ENCODE measurements around the gene PTCHD1.

PTCHD1 gene

GRCh38 chrX:23356189-23356588, 21.5 kb downstream of the PTCHD1 start:
- DNase-seq (ENCODE audit: low read depth), result no peak

DNA sequence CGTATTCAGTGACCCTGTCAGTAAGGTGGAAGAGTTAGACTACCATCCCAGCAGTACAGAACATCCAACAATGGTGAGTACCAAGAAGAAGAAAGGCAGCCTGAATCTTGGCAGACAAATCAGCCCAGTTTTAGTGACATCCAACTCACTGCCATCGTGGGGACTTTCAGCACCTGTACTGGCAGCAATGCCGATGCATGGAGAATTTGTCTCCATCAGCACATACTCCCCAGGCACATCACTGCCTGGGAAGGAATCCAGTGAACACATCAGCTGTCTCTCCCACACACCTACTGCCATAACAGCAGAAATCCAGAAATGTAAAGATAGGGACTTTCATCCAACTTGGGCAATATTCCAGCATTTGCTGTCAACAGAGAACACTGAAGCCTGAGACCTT, 29.8 kb downstream of the PTCHD1 start:
- DNase-seq (ENCODE audit: low read depth), result no peak

DNA sequence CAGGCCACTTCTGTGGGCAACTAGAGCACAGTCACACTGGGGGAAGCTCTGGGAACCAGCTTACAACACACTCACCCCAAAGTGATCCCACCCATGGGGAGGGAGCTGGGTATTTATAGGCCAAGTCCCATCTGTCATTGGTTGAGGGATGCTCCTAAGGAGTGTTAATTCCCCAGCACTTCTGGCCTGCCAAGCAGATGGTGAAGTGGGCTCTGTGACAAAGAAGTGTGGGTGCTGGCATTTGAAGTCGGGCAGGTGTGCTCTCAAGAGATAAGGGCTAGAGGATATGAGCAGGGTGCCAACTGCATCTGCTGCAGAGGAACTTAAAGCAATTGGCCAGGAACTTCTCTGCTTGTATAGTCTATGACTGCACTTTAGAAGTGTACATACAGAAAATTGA, 30.9 kb downstream of the PTCHD1 start:
- DNase-seq (ENCODE audit: low read depth), result no peak

DNA sequence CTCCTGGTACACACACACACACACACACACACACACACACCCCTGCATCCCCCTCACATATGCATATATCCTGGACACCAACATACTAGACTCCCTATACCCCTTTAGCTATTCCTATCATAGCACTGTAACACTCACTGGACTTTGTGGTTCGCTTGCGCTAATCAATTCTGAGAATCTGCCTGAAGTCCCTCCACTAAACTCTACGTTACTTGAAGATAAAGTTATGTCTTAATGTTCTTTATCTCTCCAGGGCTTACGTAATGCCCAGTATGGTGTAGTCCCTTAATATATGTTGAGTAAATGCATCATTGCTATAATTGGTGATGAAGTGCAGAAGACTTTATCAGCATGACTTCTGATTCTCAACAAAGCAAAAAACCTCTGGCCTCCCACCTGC, 32.3 kb downstream of the PTCHD1 start:
- DNase-seq (ENCODE audit: low read depth), result no peak

- DNase-seq (ENCODE audit: low read depth), result no peak
Observed at GRCh38 chrX:23369027-23369426, 34.4 kb downstream of the PTCHD1 start.

- no peak for DNase-seq (ENCODE audit: low read depth)
Observed at GRCh38 chrX:23372220-23372902, 37.7 kb downstream of the PTCHD1 start.

DNA sequence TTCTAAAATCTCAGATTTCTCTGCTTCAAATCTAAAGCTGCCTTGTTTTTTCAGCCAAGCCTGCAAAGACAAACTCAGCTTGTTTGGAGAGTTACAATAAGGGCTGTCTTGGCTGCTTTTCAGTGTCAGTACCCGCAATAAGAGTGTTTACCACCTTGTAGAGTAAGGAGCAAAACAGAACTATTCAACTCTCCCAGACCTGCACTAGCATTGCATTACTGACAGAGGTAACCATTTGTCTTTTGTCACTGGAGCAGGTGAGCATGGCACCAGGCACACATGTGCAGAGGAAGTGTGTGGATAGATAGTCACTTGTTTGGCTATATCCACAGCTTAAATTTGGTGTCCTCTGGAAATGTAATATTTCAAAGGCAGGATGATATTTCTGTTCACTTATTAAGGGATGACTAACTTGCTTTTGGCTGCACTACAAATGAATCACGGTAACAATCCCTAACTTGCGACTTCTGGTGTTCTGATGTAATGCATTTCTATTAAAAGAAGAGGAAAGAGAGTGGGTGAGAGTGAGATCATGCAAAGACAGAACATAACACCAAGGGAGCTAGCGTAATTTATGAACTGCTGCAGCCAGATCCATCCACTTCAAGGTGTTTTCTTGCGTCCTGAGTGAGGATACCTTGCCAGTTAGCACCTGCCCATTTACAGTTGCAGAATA, 38.6 kb downstream of the PTCHD1 start:
- no peak for DNase-seq (ENCODE audit: low read depth)

- DNase-seq (ENCODE audit: low read depth), result no peak
Observed at GRCh38 chrX:23374291-23374690, 39.6 kb downstream of the PTCHD1 start.

GRCh38 chrX:23376581-23376980, 41.9 kb downstream of the PTCHD1 start:
- DNase-seq (ENCODE audit: low read depth), result no peak

DNA sequence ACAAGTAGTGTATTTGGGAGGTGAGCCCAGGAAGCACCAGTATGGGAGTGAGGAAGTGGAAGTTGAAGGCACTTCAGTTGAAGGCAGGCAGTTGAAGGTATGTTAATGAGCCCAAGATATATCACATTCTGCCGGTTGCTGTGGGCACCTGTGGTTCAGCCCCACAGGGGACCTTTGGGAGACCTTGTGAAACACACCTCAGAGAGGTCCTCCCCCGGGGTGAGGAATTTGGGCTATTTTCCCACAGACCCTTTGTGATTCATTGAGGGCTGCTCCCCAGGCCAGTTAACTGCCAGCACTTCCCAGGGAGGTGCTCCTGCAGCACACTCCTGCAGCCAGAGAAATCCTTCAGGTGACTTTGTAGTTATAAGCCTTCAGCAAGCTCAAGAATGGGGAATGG, 45.9 kb downstream of the PTCHD1 start:
- DNase-seq (ENCODE audit: low read depth), result no peak

- no peak for DNase-seq (ENCODE audit: low read depth)
Observed at GRCh38 chrX:23381099-23382087, 46.7 kb downstream of the PTCHD1 start.

GRCh38 chrX:23382572-23382971, 47.9 kb downstream of the PTCHD1 start:
- no peak for DNase-seq (ENCODE audit: low read depth)

DNA sequence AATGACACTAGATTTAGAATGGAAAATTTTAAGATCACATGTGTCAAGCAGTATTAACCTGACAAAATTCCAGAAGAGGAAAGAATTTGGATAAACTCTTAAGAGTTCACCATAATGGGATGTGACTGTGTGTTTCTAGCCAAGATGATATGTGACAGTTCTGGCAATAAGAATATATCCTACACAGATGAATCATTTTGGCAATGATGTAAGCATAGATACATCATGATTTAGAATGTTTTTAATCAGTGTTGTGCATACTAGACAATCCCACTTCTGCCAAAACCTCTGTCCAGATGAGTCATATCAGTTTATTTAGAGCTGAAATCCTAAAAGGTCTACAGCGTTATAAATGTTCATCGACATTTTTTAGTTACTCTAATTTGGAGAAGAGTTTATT, 48.8 kb downstream of the PTCHD1 start:
- no peak for DNase-seq (ENCODE audit: low read depth)

GRCh38 chrX:23385242-23385641, 50.6 kb downstream of the PTCHD1 start:
- no peak for DNase-seq (ENCODE audit: low read depth)

GRCh38 chrX:23386260-23386659, 51.6 kb downstream of the PTCHD1 start:
- DNase-seq (ENCODE audit: low read depth), result no peak

DNA sequence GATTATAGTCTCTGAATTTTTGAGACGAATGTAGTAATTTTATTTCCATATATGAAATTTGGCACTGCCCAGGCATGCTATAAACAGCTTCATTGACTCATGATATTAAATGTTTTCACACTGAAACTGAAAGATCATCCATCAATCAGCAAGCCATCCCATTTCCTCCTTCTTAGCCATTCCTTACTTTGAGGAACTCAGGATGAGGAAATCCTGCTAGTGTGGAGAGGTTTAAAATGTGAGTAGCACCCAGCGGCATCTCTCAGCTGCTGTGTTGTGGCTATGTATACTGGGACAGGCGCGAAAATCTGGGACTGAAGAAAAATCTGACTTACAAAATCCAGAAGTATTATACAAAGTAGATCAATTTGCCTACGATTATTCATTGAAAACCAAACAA, 52.1 kb downstream of the PTCHD1 start:
- no peak for DNase-seq (ENCODE audit: low read depth)

DNA sequence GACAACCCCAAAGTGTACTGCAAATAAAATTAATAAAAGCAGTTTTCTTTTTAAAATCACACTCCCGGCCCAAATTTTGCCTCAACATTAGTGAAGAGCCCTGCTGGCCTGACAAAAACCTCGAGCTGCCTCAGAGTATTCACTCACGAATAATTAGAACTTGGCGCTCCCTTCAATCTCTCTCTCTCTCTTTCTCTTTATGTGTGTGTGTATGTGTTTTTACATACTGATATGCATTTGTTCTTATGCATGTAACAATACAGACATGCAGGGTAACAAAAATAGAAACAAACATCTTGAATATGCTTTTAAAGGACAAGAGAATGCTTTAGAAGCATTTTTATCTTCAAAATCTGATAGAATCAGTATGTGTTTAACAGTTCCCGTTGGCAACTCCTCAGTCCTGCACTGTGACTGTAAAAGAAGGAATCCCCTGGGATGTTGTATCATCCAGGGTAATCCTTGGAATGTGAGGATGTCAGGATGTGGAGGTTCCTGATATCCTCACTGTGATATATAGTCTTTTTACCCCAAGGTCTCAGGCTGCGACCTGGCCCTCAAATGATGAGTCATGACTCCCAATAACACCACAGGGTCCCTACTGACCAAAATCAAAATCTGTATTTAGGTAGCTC, 53.0 kb downstream of the PTCHD1 start:
- no peak for DNase-seq (ENCODE audit: low read depth)

DNA sequence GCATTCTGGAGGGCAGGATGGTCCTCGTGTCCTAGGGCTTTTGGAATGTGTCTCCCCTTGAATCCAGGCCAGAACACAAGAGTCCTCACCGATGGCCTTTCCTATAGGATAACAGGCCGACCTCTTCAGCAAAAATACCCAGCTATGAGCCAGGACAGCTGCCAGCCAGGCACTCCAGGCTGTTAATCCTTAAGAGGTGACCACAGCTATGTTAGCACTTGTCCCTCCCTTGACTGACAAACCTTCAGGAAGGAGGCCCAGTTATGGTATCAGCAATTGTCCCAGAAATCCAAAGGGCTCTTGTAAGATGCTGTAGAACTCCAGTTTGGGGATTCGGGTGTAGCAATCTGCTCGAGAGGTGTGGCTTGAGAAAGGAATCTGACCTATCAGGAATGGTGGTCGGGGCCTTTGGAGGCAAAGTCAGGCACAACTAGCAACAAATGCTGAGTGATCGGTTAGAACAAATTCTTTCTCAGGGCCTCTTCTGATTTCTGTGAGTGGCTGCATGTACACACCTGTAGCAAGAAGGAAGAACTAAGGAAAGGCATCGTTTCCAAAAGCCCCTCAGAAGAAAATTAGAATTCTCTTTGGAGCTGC, 54.6 kb downstream of the PTCHD1 start:
- DNase-seq (ENCODE audit: low read depth), result no peak

DNA sequence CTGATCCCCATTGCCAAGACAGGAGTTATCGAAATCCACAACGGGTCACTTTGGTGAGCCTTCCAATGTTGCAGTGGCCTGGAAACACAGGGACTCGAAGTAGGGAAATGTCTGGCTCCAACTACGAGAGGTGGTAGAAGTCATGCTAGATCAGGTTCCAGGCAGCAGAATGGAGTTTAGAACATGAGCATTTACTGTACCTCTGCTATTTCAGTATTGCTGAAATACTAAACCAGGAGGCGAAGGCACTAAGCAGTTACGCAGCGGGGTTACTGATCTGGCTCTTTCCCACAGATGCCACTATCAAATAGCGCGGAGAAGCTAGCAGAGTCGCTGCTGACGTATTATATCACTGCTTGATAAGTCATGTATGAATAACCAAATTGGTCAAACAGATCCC, 56.3 kb downstream of the PTCHD1 start:
- no peak for DNase-seq (ENCODE audit: low read depth)

GRCh38 chrX:23392195-23392594, 57.5 kb downstream of the PTCHD1 start:
- DNase-seq (ENCODE audit: low read depth), result no peak

GRCh38 chrX:23394421-23394820, 59.8 kb downstream of the PTCHD1 start:
- DNase-seq (ENCODE audit: low read depth), result no peak

- DNase-seq (ENCODE audit: low read depth), result no peak
Observed at GRCh38 chrX:23396263-23396662, 61.6 kb downstream of the PTCHD1 start.
